ENCODE measurements around the gene LMF1.

DNA sequence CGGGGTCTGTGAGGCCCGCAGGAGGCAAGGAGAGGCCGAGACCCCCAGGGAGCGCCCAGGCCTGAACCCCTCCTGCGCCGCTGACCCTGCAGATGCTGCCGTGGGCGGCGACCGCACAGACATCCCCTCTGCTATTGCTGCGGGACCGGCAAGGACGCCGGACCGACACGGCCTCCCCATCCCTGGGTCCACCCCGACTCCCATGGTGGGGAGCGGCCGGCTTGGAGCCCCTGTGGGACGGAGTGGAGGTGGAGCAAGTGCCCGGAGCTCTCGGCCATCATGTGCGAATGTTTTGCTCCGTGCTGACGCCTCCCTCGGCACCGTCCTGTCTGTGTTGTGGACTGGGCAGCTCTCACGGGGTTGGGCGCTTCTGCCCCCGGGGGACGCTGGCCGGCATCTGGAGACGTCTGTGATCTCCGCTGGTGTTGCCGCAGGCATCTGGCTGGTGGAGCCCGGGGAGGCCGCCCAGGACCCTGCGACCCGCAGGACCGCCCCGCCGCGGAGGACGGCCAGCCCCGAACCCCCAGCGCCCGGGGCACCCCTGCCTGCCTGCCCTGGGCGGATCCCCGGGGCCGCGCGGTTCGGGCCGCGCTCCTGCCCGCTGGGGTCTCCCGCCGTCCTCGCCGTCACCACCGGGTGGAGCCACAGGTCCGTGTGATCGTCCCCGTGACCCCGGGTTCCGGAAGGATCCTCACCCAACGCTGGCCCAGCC, 157.4 kb downstream of the LMF1 start:
- TF ChIP-seq, protein P1, sequence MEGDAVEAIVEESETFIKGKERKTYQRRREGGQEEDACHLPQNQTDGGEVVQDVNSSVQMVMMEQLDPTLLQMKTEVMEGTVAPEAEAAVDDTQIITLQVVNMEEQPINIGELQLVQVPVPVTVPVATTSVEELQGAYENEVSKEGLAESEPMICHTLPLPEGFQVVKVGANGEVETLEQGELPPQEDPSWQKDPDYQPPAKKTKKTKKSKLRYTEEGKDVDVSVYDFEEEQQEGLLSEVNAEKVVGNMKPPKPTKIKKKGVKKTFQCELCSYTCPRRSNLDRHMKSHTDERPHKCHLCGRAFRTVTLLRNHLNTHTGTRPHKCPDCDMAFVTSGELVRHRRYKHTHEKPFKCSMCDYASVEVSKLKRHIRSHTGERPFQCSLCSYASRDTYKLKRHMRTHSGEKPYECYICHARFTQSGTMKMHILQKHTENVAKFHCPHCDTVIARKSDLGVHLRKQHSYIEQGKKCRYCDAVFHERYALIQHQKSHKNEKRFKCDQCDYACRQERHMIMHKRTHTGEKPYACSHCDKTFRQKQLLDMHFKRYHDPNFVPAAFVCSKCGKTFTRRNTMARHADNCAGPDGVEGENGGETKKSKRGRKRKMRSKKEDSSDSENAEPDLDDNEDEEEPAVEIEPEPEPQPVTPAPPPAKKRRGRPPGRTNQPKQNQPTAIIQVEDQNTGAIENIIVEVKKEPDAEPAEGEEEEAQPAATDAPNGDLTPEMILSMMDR (IDR thresholded peaks at IDR 0.05), result peak in 5 of 6 experiments; percentile 15 to 66 (median 34)
- TF ChIP-seq POLR2A (IDR thresholded peaks at IDR 0.05), result no peak
